ENCODE data around the gene HOXB4.

The HOXB4 gene

DNA sequence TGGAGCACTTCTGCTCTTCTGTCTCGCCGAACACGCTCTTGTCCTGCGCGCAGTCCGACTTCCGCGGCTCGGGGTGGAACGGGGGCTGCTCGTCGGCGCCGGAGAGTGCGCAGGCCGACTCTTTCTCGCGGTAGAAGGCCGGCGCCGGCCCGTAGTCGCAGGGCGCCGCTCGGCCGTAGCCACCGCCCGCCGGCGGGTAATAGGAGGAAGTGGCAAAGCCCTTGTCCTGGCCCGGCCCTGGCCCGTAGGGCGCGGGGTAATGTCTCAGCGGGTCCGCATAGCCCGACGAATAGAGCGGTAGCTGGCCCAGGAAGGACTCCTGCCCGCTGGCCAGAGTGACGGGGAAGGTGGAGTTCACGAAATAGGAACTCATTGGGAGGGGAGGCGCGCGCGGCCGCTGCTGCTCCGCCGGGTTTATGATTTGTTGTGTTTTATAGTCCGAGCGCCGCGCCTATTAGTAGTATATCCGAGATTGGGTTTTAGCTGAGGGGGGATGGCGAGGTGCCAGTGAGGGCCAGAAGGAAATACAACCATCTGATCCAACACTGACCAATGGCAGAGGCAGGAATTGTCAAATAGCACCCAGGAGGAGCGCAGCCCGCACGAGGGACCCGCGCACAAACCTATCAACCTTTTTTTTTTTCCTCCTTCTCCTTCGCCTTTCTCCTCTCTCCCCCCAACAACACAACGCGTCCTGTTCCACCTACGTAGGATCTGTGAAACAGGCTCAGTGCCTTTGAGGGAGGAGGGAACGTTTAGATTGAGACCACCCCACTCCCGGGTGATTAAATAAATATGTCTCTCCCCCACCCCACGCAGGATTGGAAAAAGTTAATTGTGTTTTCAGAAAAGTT, 19.9 kb upstream of the HOXB4 start:
- H2AK5ac ChIP-seq (ENCODE audit: low read length), result no peak overlapping the region
- WGBS (ENCODE audit: extremely low coverage, insufficient coverage, insufficient read length), result no CpG with 5 or more reads among the region's 68 CpGs
- peak overlapping the region; percentile 84 for H4K91ac ChIP-seq (ENCODE audit: low read depth, low read length)
- H3K4me3 ChIP-seq (ENCODE audit: low read depth, low read length), result peak overlapping the region; percentile 70
- no peak overlapping the region for H3K23ac ChIP-seq (ENCODE audit: low read length)
- peak overlapping the region; percentile 31 for H3K4ac ChIP-seq (ENCODE audit: low read depth, low read length)
- peaks cover 36 to 52% of the 10 kb centered on the region in 2 experiments for H3K4me1 ChIP-seq (ENCODE audit: control insufficient read depth in 1 of 2, insufficient read depth in 2 of 2, low read length in 2 of 2)
- H3K9ac ChIP-seq (ENCODE audit: low read length), result peak overlapping the region; percentile 62
- peak overlapping the region; percentile 84 for H3K4me2 ChIP-seq (ENCODE audit: low read length)
- H4K12ac ChIP-seq (ENCODE audit: low read depth, low read length), result no peak overlapping the region
- H3K79me2 ChIP-seq (ENCODE audit: control insufficient read depth, insufficient read depth, low read length, poor library complexity), result peaks cover 11% of the 10 kb centered on the region
- no peaks in the 10 kb centered on the region for H3K9me3 ChIP-seq (ENCODE audit: insufficient read depth, low read depth, low read length)
- H2AFZ ChIP-seq (ENCODE audit: insufficient read depth, low read length, poor library complexity), result peak overlapping the region; percentile 49
- H3K27me3 ChIP-seq (ENCODE audit: insufficient read depth, low read length), result peaks cover 10% of the 10 kb centered on the region
- peak overlapping the region; percentile 75 for H4K8ac ChIP-seq (ENCODE audit: low read depth, low read length)
- H2BK120ac ChIP-seq (ENCODE audit: insufficient read depth, low read length, poor library complexity), result peak overlapping the region; percentile 29
- H3K18ac ChIP-seq (ENCODE audit: low read length), result peak overlapping the region; percentile 50
- H3K27ac ChIP-seq (ENCODE audit: low read depth, low read length), result peak overlapping the region; percentile 35
- H2BK12ac ChIP-seq (ENCODE audit: low read length), result no peak overlapping the region
- peaks cover 3 to 10% of the 10 kb centered on the region in 2 experiments for H3K36me3 ChIP-seq (ENCODE audit: control insufficient read depth in 1 of 2, insufficient read depth in 2 of 2, low read length in 2 of 2)
- peak overlapping the region; percentile 19 for H3K14ac ChIP-seq (ENCODE audit: low read length)
- peaks cover 31% of the 10 kb centered on the region for H3K79me1 ChIP-seq (ENCODE audit: low read length)
- peak; percentile 16 to 55 for DNase-seq
- H2BK5ac ChIP-seq (ENCODE audit: low read depth, low read length, poor library complexity), result peak overlapping the region; percentile 24

DNA sequence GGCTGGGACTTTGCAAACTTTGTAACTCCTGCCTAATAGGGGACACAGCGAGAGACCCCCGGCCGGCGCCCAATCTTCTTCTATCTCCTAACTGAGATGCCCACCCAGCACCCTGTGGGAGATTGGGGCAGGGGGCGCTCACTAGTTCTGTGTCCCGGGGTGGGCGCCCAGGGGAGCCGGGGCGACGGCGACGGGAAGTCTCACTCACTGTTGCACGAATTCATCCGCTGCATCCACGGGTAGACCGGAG, 19.3 kb upstream of the HOXB4 start:
- Histone ChIP-seq H2AFZ (ENCODE audit: insufficient read depth, low read length, poor library complexity) (peak overlapping the region; percentile 49), H3K9me3 (ENCODE audit: insufficient read depth, low read depth, low read length) (no peaks in the 10 kb centered on the region), H2BK120ac (ENCODE audit: insufficient read depth, low read length, poor library complexity) (peak overlapping the region; percentile 29), H4K91ac (ENCODE audit: low read depth, low read length) (peak overlapping the region; percentile 84), H3K9ac (ENCODE audit: low read length) (peak overlapping the region; percentile 62), H3K27me3 (ENCODE audit: insufficient read depth, low read length) (peaks cover 10% of the 10 kb centered on the region), H4K12ac (ENCODE audit: low read depth, low read length) (peak overlapping the region; percentile 3), H3K4me1 (ENCODE audit: control insufficient read depth in 1 of 2, insufficient read depth in 2 of 2, low read length in 2 of 2) (peaks cover 34 to 53% of the 10 kb centered on the region in 2 experiments), H3K14ac (ENCODE audit: low read length) (peak overlapping the region; percentile 19), H4K8ac (ENCODE audit: low read depth, low read length) (peak overlapping the region; percentile 75), H2BK5ac (ENCODE audit: low read depth, low read length, poor library complexity) (peak overlapping the region; percentile 28), H3K23ac (ENCODE audit: low read length) (no peak overlapping the region), H3K36me3 (ENCODE audit: control insufficient read depth in 1 of 2, insufficient read depth in 2 of 2, low read length in 2 of 2) (peaks cover 3 to 10% of the 10 kb centered on the region in 2 experiments), H3K4me2 (ENCODE audit: low read length) (peak overlapping the region; percentile 84), H3K4me3 (ENCODE audit: low read depth, low read length) (peak overlapping the region; percentile 70), H3K27ac (ENCODE audit: low read depth, low read length) (peak overlapping the region; percentile 35), H3K4ac (ENCODE audit: low read depth, low read length) (peak overlapping the region; percentile 31), H2BK12ac (ENCODE audit: low read length) (no peak overlapping the region), H3K18ac (ENCODE audit: low read length) (peak overlapping the region; percentile 50), H3K79me1 (ENCODE audit: low read length) (peaks cover 32% of the 10 kb centered on the region), H2AK5ac (ENCODE audit: low read length) (no peak overlapping the region), H3K79me2 (ENCODE audit: control insufficient read depth, insufficient read depth, low read length, poor library complexity) (peaks cover 11% of the 10 kb centered on the region)
- DNase-seq, result no peak
- WGBS (ENCODE audit: extremely low coverage, insufficient coverage, insufficient read length), result no CpG with 5 or more reads among the region's 16 CpGs

DNA sequence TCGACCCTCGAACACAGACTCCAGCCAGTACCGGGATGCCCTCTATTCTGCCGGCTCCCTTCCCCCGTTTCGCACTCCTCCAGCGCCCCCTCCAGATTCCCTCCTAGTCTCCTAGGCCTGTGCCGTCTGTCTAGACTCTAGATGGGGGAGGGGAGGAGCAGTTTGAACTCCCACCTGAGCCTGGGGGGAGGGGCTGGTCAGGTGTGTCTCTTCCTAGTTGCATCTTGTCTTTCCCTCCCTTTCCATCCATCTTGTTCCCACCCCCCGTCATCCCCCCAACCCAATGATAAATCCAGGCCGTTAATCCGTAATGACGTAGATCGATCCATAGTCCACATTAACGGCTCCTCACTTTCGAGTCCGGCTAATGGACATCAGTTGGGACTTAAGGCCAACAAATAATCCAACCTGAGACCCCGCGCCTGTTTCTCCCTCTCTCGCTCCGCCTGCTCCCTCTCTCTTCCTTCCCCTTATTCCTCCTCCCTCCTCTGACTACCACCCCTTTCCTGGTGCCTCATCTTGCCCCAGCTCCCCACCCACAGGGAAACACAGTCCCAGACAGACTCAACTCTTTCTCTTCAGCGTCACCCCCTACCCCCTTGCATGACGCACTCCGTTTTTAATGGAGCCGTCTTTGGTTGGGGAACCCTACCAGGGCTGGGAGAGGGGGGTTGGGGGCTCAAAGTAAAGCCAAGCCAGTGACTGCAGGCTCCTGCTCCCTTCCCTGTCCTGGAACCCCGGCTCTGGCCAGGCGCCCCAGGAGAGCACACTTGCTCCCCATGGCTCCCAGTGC, 18.8 kb upstream of the HOXB4 start:
- Histone ChIP-seq H2AFZ (ENCODE audit: insufficient read depth, low read length, poor library complexity) (peak overlapping the region; percentile 49), H2BK5ac (ENCODE audit: low read depth, low read length, poor library complexity) (peak overlapping the region; percentile 28), H3K23ac (ENCODE audit: low read length) (no peak overlapping the region), H3K9me3 (ENCODE audit: insufficient read depth, low read depth, low read length) (no peaks in the 10 kb centered on the region), H4K91ac (ENCODE audit: low read depth, low read length) (peak overlapping the region; percentile 84), H3K4ac (ENCODE audit: low read depth, low read length) (peak overlapping the region; percentile 31), H3K79me2 (ENCODE audit: control insufficient read depth, insufficient read depth, low read length, poor library complexity) (peaks cover 11% of the 10 kb centered on the region), H3K79me1 (ENCODE audit: low read length) (peaks cover 32% of the 10 kb centered on the region), H3K14ac (ENCODE audit: low read length) (peak overlapping the region; percentile 19), H3K9ac (ENCODE audit: low read length) (peak overlapping the region; percentile 18), H2BK12ac (ENCODE audit: low read length) (peak overlapping the region; percentile 9), H2AK5ac (ENCODE audit: low read length) (no peak overlapping the region), H2BK120ac (ENCODE audit: insufficient read depth, low read length, poor library complexity) (peak overlapping the region; percentile 2), H4K8ac (ENCODE audit: low read depth, low read length) (peak overlapping the region; percentile 75), H3K4me2 (ENCODE audit: low read length) (peak overlapping the region; percentile 84), H3K36me3 (ENCODE audit: control insufficient read depth in 1 of 2, insufficient read depth in 2 of 2, low read length in 2 of 2) (peaks cover 3 to 10% of the 10 kb centered on the region in 2 experiments), H4K12ac (ENCODE audit: low read depth, low read length) (peak overlapping the region; percentile 3), H3K4me1 (ENCODE audit: control insufficient read depth in 1 of 2, insufficient read depth in 2 of 2, low read length in 2 of 2) (peaks cover 34 to 53% of the 10 kb centered on the region in 2 experiments), H3K18ac (ENCODE audit: low read length) (peak overlapping the region; percentile 50), H3K27ac (ENCODE audit: low read depth, low read length) (peak overlapping the region; percentile 35), H3K4me3 (ENCODE audit: low read depth, low read length) (peak overlapping the region; percentile 70), H3K27me3 (ENCODE audit: insufficient read depth, low read length) (peaks cover 9% of the 10 kb centered on the region)
- no peak for DNase-seq
- WGBS (ENCODE audit: extremely low coverage, insufficient coverage, insufficient read length), result no CpG with 5 or more reads among the region's 26 CpGs

DNA sequence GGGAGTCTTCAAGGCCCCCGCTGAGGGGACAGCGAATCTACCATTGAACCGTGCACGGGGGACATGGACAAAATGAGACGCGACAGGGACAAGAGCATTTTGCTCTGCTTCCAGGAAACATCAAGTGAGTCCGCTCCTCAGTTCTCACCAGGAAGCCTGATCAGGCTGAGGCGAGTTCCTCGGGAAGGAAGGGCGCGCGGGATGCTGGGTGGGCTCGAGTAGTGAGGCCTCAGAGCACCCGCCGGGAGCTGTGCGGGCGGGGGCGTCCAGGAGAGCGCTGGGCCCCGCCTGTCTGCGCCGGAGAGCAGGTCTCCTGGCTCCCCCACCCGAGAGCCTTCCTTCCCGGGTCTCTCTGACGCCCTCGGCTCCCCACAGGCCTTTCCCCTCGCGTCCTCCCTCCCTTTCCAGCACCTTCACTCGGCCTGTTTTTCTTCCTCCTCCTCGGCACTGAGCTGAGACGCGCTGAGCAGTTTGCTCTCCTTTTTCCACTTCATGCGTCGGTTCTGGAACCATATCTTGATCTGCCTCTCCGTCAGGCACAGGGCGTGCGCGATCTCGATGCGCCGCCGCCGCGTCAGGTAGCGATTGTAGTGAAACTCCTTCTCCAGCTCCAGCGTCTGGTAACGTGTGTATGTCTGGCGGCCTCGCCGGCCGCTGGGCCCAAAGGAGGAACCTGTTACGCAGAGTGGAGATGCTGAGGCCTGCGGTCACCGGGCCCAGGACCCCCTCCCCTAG, 18.0 kb upstream of the HOXB4 start:
- H2AK5ac ChIP-seq (ENCODE audit: low read length), result peak overlapping the region; percentile 36
- H4K8ac ChIP-seq (ENCODE audit: low read depth, low read length), result peak overlapping the region; percentile 31
- H3K4me1 ChIP-seq (ENCODE audit: control insufficient read depth in 1 of 2, insufficient read depth in 2 of 2, low read length in 2 of 2), result peaks cover 28 to 47% of the 10 kb centered on the region in 2 experiments
- H2AFZ ChIP-seq (ENCODE audit: insufficient read depth, low read length, poor library complexity), result no peak overlapping the region
- WGBS (ENCODE audit: extremely low coverage, insufficient coverage, insufficient read length), result no CpG with 5 or more reads among the region's 54 CpGs
- H3K4ac ChIP-seq (ENCODE audit: low read depth, low read length), result peak overlapping the region; percentile 21
- peak overlapping the region; percentile 62 for H3K14ac ChIP-seq (ENCODE audit: low read length)
- H4K12ac ChIP-seq (ENCODE audit: low read depth, low read length), result peak overlapping the region; percentile 9
- H3K4me3 ChIP-seq (ENCODE audit: low read depth, low read length), result peak overlapping the region; percentile 70
- H3K79me1 ChIP-seq (ENCODE audit: low read length), result peaks cover 30% of the 10 kb centered on the region
- H2BK12ac ChIP-seq (ENCODE audit: low read length), result peak overlapping the region; percentile 6
- peaks cover 3% of the 10 kb centered on the region for H3K27me3 ChIP-seq (ENCODE audit: insufficient read depth, low read length)
- H3K27ac ChIP-seq (ENCODE audit: low read depth, low read length), result no peak overlapping the region
- H3K23ac ChIP-seq (ENCODE audit: low read length), result no peak overlapping the region
- H4K91ac ChIP-seq (ENCODE audit: low read depth, low read length), result peak overlapping the region; percentile 52
- peak overlapping the region; percentile 54 for H2BK120ac ChIP-seq (ENCODE audit: insufficient read depth, low read length, poor library complexity)
- DNase-seq, result no peak
- peaks cover 11% of the 10 kb centered on the region for H3K79me2 ChIP-seq (ENCODE audit: control insufficient read depth, insufficient read depth, low read length, poor library complexity)
- H3K9ac ChIP-seq (ENCODE audit: low read length), result peak overlapping the region; percentile 0
- H3K18ac ChIP-seq (ENCODE audit: low read length), result peak overlapping the region; percentile 8
- no peaks in the 10 kb centered on the region for H3K9me3 ChIP-seq (ENCODE audit: insufficient read depth, low read depth, low read length)
- peaks cover 3 to 10% of the 10 kb centered on the region in 2 experiments for H3K36me3 ChIP-seq (ENCODE audit: control insufficient read depth in 1 of 2, insufficient read depth in 2 of 2, low read length in 2 of 2)
- no peak overlapping the region for H2BK5ac ChIP-seq (ENCODE audit: low read depth, low read length, poor library complexity)
- H3K4me2 ChIP-seq (ENCODE audit: low read length), result peak overlapping the region; percentile 84

All from trophoblast cell (in vitro differentiated cells and primary cell).